ENCODE results near the gene PICK1.
A peak's percentile ranks its signal among the peaks of the same experiment; 100 is the strongest.

The PICK1 gene

GRCh38 chr22:38056969-38057891 is at the start of gene PICK1:
Gene PICK1, plus strand, starts transcription at chr22:38057404. Its CDS starts 406 bp downstream, at chr22:38057810.
- DNase-seq: peak; percentile 89

DNA sequence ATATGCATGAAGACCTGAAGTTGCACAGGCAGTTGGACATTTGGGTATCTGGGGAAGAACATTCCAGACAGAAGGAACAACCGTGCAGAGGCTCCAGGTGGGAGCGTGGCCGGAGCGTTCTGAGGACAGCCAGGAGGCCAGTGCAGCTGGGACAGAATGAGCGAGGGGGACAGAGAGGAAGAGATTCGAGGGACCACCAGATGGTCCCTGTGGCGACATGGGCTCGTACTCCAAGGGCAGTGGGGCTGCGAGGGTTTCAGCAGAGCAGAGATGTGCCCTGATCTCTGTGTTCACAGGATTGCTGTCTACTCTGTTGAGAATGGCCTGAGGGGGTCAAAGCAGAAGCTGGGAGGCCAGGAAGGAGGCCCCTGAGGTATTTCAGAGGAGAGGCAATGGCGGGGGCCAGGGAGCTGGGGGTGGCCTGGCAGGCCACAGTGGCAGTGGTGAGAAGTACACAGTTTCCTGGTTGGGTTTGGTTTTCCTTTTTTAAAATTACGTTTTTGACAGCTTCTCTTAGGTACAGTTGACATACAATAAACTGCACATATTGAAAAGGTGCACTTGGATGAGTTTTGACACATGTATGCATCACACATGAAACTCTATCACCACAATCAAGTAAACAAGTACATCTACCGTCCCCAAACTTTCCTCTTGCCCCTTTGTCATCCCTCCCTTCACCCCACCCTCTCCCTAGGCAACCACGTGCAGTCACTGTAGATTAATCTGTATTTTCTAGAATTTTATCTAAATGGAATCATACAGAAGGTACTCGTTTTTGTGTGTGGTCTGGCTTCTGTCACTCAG is 48.0 kb upstream of the PICK1 start:
- no peak for DNase-seq

DNA sequence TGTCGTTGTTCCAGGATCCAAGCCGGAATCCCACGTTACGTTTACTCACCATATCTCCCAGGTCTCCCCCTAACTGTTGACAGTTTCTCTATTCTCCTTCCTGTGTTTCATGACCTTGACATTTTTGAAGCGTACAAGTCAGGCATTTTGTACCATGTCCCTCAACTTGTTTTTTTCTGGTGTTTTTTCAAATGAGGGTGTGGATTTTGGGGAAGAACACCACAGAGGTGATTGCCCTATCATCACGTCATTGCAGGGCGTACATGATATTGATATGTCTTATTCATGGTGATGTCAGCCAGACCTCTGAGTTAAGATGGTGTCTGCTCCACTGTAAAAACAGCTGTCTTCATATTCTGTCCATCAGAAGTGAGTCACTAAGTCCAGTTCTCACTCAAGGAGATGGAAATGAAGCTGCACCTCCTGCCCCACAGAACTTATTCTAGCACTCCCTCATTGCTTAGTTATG is 44.6 kb upstream of the PICK1 start:
- no peak for DNase-seq

- DNase-seq: no peak
These were observed 43.1 kb upstream of the PICK1 start for GRCh38 chr22:38014083-38014482.

GRCh38 chr22:38016182-38017151 is 40.7 kb upstream of the PICK1 start:
- DNase-seq: no peak

DNA sequence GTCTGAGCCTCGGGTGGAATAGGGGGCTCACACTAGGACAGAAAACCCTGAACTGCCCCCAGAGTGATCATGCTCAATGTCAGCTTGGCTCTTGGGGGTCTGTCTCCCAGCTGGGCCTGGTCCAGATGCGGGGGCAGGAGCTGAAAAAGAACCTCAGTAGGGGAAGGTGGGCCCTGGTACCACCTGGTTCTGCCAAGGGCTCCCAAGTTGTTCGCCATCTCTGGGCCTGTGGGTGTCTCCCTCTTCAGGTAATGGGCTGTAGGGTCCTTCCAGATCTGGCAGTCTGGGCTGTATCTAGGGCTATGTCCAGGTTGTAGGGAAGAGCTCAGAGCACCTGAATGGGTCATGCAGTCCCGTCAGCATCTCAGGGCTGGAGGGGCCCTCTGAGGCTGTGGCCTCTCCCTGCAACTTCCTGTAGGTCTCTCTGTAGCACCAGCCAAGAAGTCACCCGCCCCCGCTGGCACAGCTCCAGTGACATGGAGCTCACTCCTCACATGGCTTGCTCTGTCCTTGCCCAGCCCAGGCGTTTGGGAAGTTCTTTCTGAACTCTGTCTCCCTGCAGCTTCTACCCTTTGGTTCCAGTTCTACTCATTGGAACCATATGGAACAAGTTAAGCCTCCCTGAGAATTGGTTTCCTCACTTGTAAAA is 39.8 kb upstream of the PICK1 start:
- DNase-seq: no peak

- no peak for DNase-seq
These were observed 39.0 kb upstream of the PICK1 start for GRCh38 chr22:38017939-38018885.

DNA sequence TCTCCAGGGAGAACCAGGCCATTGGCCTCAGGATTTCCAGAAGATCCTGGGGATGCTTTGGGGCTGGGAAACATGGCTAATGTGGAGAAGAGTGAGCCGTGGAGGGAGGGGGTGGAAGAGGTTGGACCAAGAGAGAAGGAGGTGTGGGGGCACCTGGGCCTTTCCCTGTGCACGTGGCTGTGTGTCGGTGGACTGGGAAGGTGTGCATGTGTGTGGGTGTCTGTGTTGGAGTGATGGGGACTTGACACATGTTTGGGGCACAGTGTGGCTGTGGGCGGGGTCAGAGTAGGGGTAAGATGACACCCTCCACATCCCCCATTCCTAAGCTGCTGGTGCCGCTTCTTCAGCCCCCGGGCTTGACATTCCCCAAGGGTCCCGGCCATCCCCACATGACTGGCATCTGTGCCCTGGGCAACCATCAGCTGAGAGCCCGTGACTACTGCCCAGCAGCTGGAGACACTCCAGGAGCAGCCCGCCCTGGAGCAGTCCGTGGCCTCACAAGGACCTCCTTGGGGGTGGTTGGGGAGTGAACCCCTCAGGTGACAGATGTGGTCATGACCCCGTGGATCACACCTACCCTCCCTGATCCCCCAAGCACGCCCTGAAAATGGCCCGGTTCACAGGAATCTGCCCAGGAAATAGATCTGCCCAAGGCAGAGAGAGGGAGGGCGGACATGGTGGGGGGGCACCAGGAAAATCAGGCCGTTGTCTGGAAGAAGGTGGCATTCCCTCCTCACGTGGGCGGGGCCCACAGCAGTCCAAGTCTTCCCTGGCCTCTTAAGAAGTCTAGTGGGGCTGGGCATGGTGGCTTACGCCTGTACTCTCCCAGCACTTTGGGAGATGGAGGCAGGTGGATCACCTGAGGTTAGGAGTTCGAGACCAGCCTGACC is 38.0 kb upstream of the PICK1 start:
- no peak for DNase-seq

- no peak for DNase-seq
These were observed 36.0 kb upstream of the PICK1 start for GRCh38 chr22:38021206-38021605.

GRCh38 chr22:38023045-38023444 is 34.2 kb upstream of the PICK1 start:
- DNase-seq: no peak

DNA sequence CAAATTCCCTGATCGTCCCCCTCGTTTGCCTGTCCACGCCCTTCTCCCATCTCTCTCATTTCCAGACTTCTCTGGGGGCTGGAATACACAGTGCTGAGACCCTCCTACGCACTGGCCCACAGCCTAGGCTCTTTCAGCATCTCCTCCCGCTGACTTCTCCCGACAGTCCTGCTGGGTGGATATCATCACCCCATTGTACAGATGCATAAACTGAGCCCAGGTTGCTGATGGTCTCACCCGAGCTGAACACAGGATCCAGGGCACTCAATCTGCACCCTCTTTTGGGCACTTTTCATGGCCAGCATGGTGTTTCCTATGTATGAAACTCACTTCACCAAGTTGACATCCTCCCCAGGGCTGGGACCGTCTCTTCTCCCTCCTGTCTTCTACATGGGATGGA is 31.7 kb upstream of the PICK1 start:
- no peak for DNase-seq

- no peak for DNase-seq
These were observed 30.8 kb upstream of the PICK1 start for GRCh38 chr22:38026130-38027111.

GRCh38 chr22:38027487-38027886 is 29.7 kb upstream of the PICK1 start:
- no peak for DNase-seq

DNA sequence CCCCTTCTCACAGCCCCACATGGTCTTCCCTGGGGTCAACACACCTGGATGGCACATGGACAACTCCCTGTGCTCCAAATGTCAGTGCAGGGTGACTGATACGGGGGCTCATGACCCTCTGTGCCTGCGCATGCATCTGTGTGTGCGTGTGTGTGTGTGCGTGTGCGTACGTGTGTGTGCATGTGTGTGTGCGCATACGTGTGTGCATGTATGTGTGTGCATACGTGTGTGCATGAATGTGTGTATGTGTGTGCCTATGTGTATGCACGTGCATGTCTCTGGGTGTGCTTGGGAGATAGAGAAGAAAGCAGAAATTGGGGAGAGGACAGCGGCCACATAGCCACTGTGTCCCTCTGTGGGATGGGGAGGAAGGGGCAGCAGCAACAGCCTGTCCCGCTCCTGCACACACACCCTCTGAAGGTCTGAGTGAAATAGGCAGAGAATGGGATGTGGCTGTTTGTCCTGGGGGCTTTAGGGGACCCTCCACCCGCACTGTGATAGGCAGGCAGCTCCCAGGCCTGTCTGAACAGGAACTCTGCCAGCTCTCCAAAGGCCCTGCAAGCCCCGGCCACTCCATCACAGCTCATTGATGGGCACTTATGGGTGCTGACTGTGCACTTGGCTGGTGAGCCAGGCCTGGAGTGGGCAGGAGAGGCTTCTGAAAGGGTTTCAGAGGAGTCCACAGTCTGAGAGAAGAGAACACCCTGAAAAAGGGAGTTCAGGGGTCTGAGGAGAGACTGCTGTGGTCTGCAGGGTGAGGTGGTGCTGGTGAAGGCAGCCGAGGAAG is 28.7 kb upstream of the PICK1 start:
- DNase-seq: peak; percentile 75

- no peak for DNase-seq
These were observed 27.8 kb upstream of the PICK1 start for GRCh38 chr22:38029370-38029769.

DNA sequence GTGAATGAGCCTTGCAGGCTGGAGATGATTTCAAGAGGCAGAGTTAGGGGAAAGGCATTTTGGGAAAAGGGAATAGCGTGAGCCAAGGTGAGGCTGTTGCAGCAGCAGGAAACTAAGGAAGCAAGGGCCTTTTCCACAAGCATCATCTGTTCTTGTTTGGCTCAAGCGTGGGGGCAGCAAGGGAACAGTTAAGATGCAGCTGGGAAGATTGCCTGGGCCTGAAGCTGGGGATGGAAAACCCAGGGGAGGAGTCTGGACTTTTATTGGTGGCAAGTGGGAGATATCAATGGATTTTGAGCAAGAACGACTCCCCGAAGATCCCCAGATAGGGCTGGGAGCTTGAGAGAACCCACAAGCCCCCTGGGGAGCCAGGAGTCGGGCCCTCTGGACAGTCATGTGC is 27.3 kb upstream of the PICK1 start:
- no peak for DNase-seq

DNA sequence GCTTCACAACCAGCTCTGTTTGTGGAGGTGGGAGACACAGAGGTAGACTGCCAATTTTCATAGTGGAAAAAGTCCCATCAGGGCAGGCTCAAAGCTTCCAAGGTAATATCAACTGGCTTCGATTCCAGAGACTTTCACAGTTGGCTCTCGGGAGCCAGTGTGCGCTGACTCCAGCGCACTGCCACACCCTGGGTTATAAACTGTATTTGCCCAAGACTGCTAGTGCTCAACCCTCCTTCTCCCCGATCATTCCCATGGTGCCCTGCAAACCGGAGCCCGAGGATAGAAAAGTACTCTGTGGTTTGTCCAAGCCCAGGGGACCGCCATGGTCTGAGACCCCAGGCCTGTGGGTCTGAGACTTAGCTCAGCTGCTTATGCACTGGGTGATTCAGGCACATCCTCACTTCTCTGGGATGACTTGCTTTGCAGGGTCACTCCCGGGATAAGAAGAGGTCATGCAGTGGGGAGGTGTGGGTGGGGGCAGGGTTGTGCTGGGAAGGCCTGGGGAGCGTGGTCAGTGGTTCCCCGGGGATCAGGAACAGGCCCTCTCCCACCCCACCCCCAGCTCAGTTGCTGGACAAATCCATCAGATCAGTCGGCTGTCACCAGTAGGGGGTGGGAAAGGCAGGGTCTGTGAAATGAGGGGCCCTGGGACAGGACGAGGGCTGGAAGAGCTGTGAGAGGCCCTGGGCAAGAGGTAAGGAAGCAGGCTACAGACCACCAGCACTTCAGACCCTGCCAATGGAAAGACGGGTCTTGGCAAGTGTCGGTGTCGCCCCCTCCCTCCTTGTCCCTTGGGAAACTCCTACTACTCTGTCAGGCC is 26.7 kb upstream of the PICK1 start:
- DNase-seq: no peak

All from DMS79 treated with DMSO at 0.1 percent for 48 hours (cell line).